ENCODE measurements around the gene COPB2. TPM values are rescaled to one million over a fixed set of nuclear protein-coding genes. Genes with fewer than 3 reads are reported as not detected.

COPB2 gene
- polyA plus RNA-seq, 1 of the 3 experiments (the other 2 are of a cell fraction): 69.7 TPM

GRCh38 chr3:139343895-139344856, 45.3 kb downstream of the COPB2 start, which contains the start of gene MRPS22:
Gene MRPS22 (plus strand): TSS chr3:139344020. CDS start chr3:139344027, 7 bp downstream.
- Histone ChIP-seq H3K9me2 (no peaks in the 10 kb centered on the region), H3K4me1 (ENCODE audit: control insufficient read depth in 1 of 2, insufficient read depth in 2 of 2, low read depth in 1 of 2, low read length in 1 of 2) (peaks cover 7 to 12% of the 10 kb centered on the region in 2 experiments; a peak in 3 of 4 replicates), H3F3A (replicated peaks; ENCODE audit: insufficient read depth) (no peaks in the 10 kb centered on the region), H3K4me3 (ENCODE audit: low read depth in 2 of 2, low read length in 1 of 2) (peak within 1 kb of the TSS; percentile 84 to 98), H2AFZ (ENCODE audit: low read depth) (peak within 1 kb of the TSS; percentile 91), H3K27me3 (ENCODE audit: insufficient read depth) (no peaks in the 10 kb centered on the region), H3K9ac (peak within 1 kb of the TSS; percentile 85), H3K36me3 (replicated peaks in 1 of 2; ENCODE audit: control insufficient read depth in 1 of 2, insufficient read depth in 2 of 2, low read length in 1 of 2) (peaks cover 14 to 29% of the 10 kb centered on the region in 2 experiments), H4K20me1 (ENCODE audit: insufficient read depth) (no peaks in the 10 kb centered on the region; the same call in 1 of the 2 replicates), H3K27ac (ENCODE audit: low read depth in 2 of 2, low read length in 1 of 2) (peak within 1 kb of the TSS; percentile 84 to 89), H3K9me3 (no peaks in the 10 kb centered on the region), H3K4me2 (peak within 1 kb of the TSS; percentile 80), H3K79me2 (ENCODE audit: insufficient read depth) (peaks cover 41% of the 10 kb centered on the region)
- POLR2A ChIA-PET: interaction anchor here (0.6 kb wide), 2 partner anchors 9 to 10 kb away, joined by 3 to 4 read pairs; no protein-coding TSS in a partner anchor
- DNase-seq: peak; percentile 84
- under 1% methylated on average over 16 of the region's 37 CpGs for WGBS (ENCODE audit: low lambda C conversion rate)
- CTCF ChIA-PET: interaction anchor here (1.0 to 3.5 kb wide), 3 partner anchors 10 to 421 kb away, joined by 4 to 35 read pairs (median 6); no protein-coding TSS in a partner anchor
- TF ChIP-seq TCF12 (IDR thresholded peaks at IDR 0.05) (no peak), MEF2A (IDR thresholded peaks at IDR 0.05; ENCODE audit: borderline replicate concordance, low read depth) (no peak), GABPA (IDR thresholded peaks at IDR 0.05; ENCODE audit: low read depth) (peak; percentile 95), FOXJ3 (CRISPR knock-in tag; IDR thresholded peaks at IDR 0.05) (peak; percentile 54; the same call in 1 of the 2 replicates), POLR2AphosphoS5 (IDR thresholded peaks at IDR 0.05; ENCODE audit: low read depth, low read length) (peak; percentile 79), NRF1 (IDR thresholded peaks at IDR 0.05; ENCODE audit: low read depth, low read length) (no peak), MXI1 (IDR thresholded peaks at IDR 0.05; ENCODE audit: low read depth, low read length) (no peak; the same call in 1 of the 2 replicates), RXRA (IDR thresholded peaks at IDR 0.05; ENCODE audit: borderline replicate concordance, low read depth) (no peak), TAF1 (IDR thresholded peaks at IDR 0.05; ENCODE audit: borderline replicate concordance, low read depth, low read length) (peak; percentile 86), FOXM1 (IDR thresholded peaks at IDR 0.05; ENCODE audit: low read depth) (no peak), SIN3A (IDR thresholded peaks at IDR 0.05; ENCODE audit: borderline replicate concordance, low read depth, low read length) (no peak), IRF3 (IDR thresholded peaks at IDR 0.05; ENCODE audit: low read depth, low read length) (no peak), SMC3 (IDR thresholded peaks at IDR 0.05; ENCODE audit: low read depth, low read length) (no peak), EP300 (IDR thresholded peaks at IDR 0.05; ENCODE audit: borderline replicate concordance in 1 of 2, low read depth in 1 of 2, low read length in 1 of 2) (no peak), REST (IDR thresholded peaks at IDR 0.05; ENCODE audit: low read depth, low read length) (no peak), GATA2 (CRISPR knock-in tag; IDR thresholded peaks at IDR 0.05) (no peak), NFIC (IDR thresholded peaks at IDR 0.05; ENCODE audit: borderline replicate concordance) (no peak), PBX3 (IDR thresholded peaks at IDR 0.05) (no peak), CHD2 (IDR thresholded peaks at IDR 0.05; ENCODE audit: low read length, partially characterized antibody) (peak; percentile 94), USF2 (IDR thresholded peaks at IDR 0.05; ENCODE audit: borderline replicate concordance, low read depth, low read length) (no peak), CTCF (IDR thresholded peaks at IDR 0.05) (no peak), ELF1 (IDR thresholded peaks at IDR 0.05) (peak; percentile 92), TEAD4 (IDR thresholded peaks at IDR 0.05; ENCODE audit: borderline replicate concordance, insufficient read depth) (no peak), FOSL2 (IDR thresholded peaks at IDR 0.05; ENCODE audit: borderline replicate concordance, low read depth) (no peak)

Measured in SK-N-SH (cell line).